Natural killer cell treated with Interleukin-12 subunit alpha and Interleukin-12 subunit beta and Interleukin-15 and Interleukin-18, amount 100 ng/mL, for 72 hours (primary cell): ENCODE measurements around the gene XIRP1. TPM values are rescaled to one million over a fixed set of nuclear protein-coding genes. Genes with fewer than 3 reads are reported as not detected.
A peak's percentile ranks its signal among the peaks of the same experiment; 100 is the strongest.

Source experiments
- ATAC-seq, 2 donors: fragments of 150-1000 bp; cut with Tn5 transposase in 1 of 2; sonication (Bioruptor Pico), chemical (Tn5 transposase) in 1 of 2; 2 replicates each; pipeline ENCODE4 v1.10.0; 2021
- DNase-seq: peaks from one replicate; pipeline ENCODE4 v3.0.0; 2022; ENCODE audit warnings: low spot score
- H3K27ac Mint-ChIP-seq, 2 donors: 1 replicate in 1 of 2; 2 replicates in 1 of 2; pipeline ENCODE4 v1.8.0; 2022; ENCODE audit warnings: mixed read lengths in 2 of 2, mild to moderate bottlenecking in 1 of 2, moderate library complexity in 1 of 2
- H3K27me3 Mint-ChIP-seq, 2 donors: 1 replicate in 1 of 2; 2 replicates in 1 of 2; pipeline ENCODE4 v1.8.0; 2022; ENCODE audit warnings: mixed read lengths in 2 of 2
- H3K36me3 Mint-ChIP-seq: one replicate; pipeline ENCODE4 v1.8.0; 2022; ENCODE audit warnings: mixed read lengths
- H3K4me1 Mint-ChIP-seq, 2 donors: 1 replicate in 1 of 2; 2 replicates in 1 of 2; pipeline ENCODE4 v1.8.0; 2022; ENCODE audit warnings: low read depth in 2 of 2, mixed read lengths in 2 of 2, mild to moderate bottlenecking in 1 of 2
- H3K4me3 Mint-ChIP-seq: one replicate; pipeline ENCODE4 v1.8.0; 2022; ENCODE audit warnings: mixed read lengths
- H3K9me3 Mint-ChIP-seq: 2 replicates; pipeline ENCODE4 v1.8.0; 2022; ENCODE audit warnings: mixed read lengths
- total RNA-seq, 2 donors: library from RNA; stranded (reverse); gene quantifications; one replicate each; pipeline ENCODE4 v1.2.3, GENCODE V29; 2022

The XIRP1 gene
- total RNA-seq, 2 donors from 2014 or later: 0.22 to 0.43 TPM

GRCh38 chr3:39205131-39205530, 12.7 kb upstream of the XIRP1 start:
- DNase-seq: no peak
- no peaks in the 10 kb centered on the region for H3K27me3 Mint-ChIP-seq
- H3K27ac Mint-ChIP-seq: no peak overlapping the region
- ATAC-seq: no peak
- no peak overlapping the region for H3K4me3 Mint-ChIP-seq
- no peaks in the 10 kb centered on the region for H3K36me3 Mint-ChIP-seq
- peaks cover 25 to 28% of the 10 kb centered on the region in 2 donors for H3K4me1 Mint-ChIP-seq
- no peaks in the 10 kb centered on the region for H3K9me3 Mint-ChIP-seq

GRCh38 chr3:39203860-39204259, 11.5 kb upstream of the XIRP1 start:
- H3K27me3 Mint-ChIP-seq: no peaks in the 10 kb centered on the region

GRCh38 chr3:39203402-39203801, 11.0 kb upstream of the XIRP1 start:
- Mint-ChIP-seq H3K27me3 (no peaks in the 10 kb centered on the region), H3K36me3 (no peaks in the 10 kb centered on the region), H3K4me3 (no peak overlapping the region), H3K9me3 (no peaks in the 10 kb centered on the region), H3K27ac (no peak overlapping the region), H3K4me1 (peaks cover 15 to 20% of the 10 kb centered on the region in 2 donors)
- ATAC-seq (no peak), DNase-seq (no peak)

More at GRCh38 chr3:39203860-39204259, 11.5 kb upstream of the XIRP1 start:
- DNase-seq (no peak), ATAC-seq (no peak)
- H3K4me3 Mint-ChIP-seq: no peak overlapping the region
- no peaks in the 10 kb centered on the region for H3K36me3 Mint-ChIP-seq
- no peaks in the 10 kb centered on the region for H3K9me3 Mint-ChIP-seq
- H3K4me1 Mint-ChIP-seq: peaks cover 19 to 20% of the 10 kb centered on the region in 2 donors
- H3K27ac Mint-ChIP-seq: no peak overlapping the region

GRCh38 chr3:39202094-39202493, 9.7 kb upstream of the XIRP1 start:
- Mint-ChIP-seq H3K4me1 (peaks cover 9% of the 10 kb centered on the region in 2 donors), H3K36me3 (no peaks in the 10 kb centered on the region), H3K27ac (no peak overlapping the region), H3K4me3 (no peak overlapping the region), H3K27me3 (no peaks in the 10 kb centered on the region), H3K9me3 (no peaks in the 10 kb centered on the region)
- no peak for DNase-seq
- ATAC-seq: peak in 1 of 2 donors; percentile 49

GRCh38 chr3:39196671-39197356, 4.4 kb upstream of the XIRP1 start:
- Mint-ChIP-seq H3K36me3 (no peaks in the 10 kb centered on the region), H3K27ac (no peak overlapping the region), H3K4me3 (no peak overlapping the region), H3K27me3 (no peaks in the 10 kb centered on the region), H3K9me3 (no peaks in the 10 kb centered on the region), H3K4me1 (peaks cover 17 to 23% of the 10 kb centered on the region in 2 donors)
- ATAC-seq (no peak), DNase-seq (no peak)

GRCh38 chr3:39196034-39196433, 3.6 kb upstream of the XIRP1 start:
- H3K9me3 Mint-ChIP-seq: no peaks in the 10 kb centered on the region
- peaks cover 15 to 16% of the 10 kb centered on the region in 2 donors for H3K4me1 Mint-ChIP-seq
- no peak for DNase-seq
- no peak for ATAC-seq
- H3K4me3 Mint-ChIP-seq: no peak overlapping the region
- no peaks in the 10 kb centered on the region for H3K36me3 Mint-ChIP-seq
- no peaks in the 10 kb centered on the region for H3K27me3 Mint-ChIP-seq
- H3K27ac Mint-ChIP-seq: no peak overlapping the region

GRCh38 chr3:39193391-39193790, 996 bp upstream of the XIRP1 start:
- no peak overlapping the region for H3K4me3 Mint-ChIP-seq
- H3K36me3 Mint-ChIP-seq: no peaks in the 10 kb centered on the region

GRCh38 chr3:39191773-39192172, 622 bp downstream of the XIRP1 start:
- Mint-ChIP-seq H3K9me3 (no peaks in the 10 kb centered on the region), H3K27ac (peak overlapping the region; percentile 40 to 78), H3K4me1 (peaks cover 19 to 22% of the 10 kb centered on the region in 2 donors), H3K27me3 (no peaks in the 10 kb centered on the region), H3K4me3 (peak overlapping the region; percentile 36), H3K36me3 (no peaks in the 10 kb centered on the region)
- DNase-seq (no peak), ATAC-seq (no peak)

More at GRCh38 chr3:39193391-39193790, 996 bp upstream of the XIRP1 start:
- DNase-seq: no peak
- ATAC-seq: no peak
- Mint-ChIP-seq H3K27ac (peak overlapping the region in 1 of 2 donors; percentile 86), H3K4me1 (peaks cover 19 to 22% of the 10 kb centered on the region in 2 donors), H3K27me3 (no peaks in the 10 kb centered on the region), H3K9me3 (no peaks in the 10 kb centered on the region)

- ATAC-seq (no peak), DNase-seq (no peak)
- peak overlapping the region in 1 of 2 donors; percentile 78 for H3K27ac Mint-ChIP-seq
- H3K9me3 Mint-ChIP-seq: no peaks in the 10 kb centered on the region
- H3K4me1 Mint-ChIP-seq: peaks cover 19 to 22% of the 10 kb centered on the region in 2 donors
- no peaks in the 10 kb centered on the region for H3K27me3 Mint-ChIP-seq
- no peak overlapping the region for H3K4me3 Mint-ChIP-seq
- no peaks in the 10 kb centered on the region for H3K36me3 Mint-ChIP-seq
Observed at GRCh38 chr3:39191111-39191510, 1.3 kb downstream of the XIRP1 start.

- H3K27ac Mint-ChIP-seq: peak overlapping the region; percentile 48 to 78
- H3K36me3 Mint-ChIP-seq: no peaks in the 10 kb centered on the region
- H3K9me3 Mint-ChIP-seq: no peaks in the 10 kb centered on the region
- H3K4me3 Mint-ChIP-seq: no peak overlapping the region
- no peak for ATAC-seq
- H3K27me3 Mint-ChIP-seq: no peaks in the 10 kb centered on the region
- H3K4me1 Mint-ChIP-seq: peaks cover 19 to 22% of the 10 kb centered on the region in 2 donors
- DNase-seq: no peak
Observed at GRCh38 chr3:39190281-39191025, 1.9 kb downstream of the XIRP1 start.

- no peak for DNase-seq
- peak; percentile 56 to 65 for ATAC-seq
- Mint-ChIP-seq H3K4me1 (peaks cover 19 to 22% of the 10 kb centered on the region in 2 donors), H3K36me3 (no peaks in the 10 kb centered on the region), H3K4me3 (peak overlapping the region; percentile 29), H3K27me3 (no peaks in the 10 kb centered on the region), H3K9me3 (no peaks in the 10 kb centered on the region), H3K27ac (peak overlapping the region; percentile 48 to 78)
Observed at GRCh38 chr3:39189959-39190269, 2.5 kb downstream of the XIRP1 start.

GRCh38 chr3:39189150-39189958, 3.0 kb downstream of the XIRP1 start:
- Mint-ChIP-seq H3K36me3 (no peaks in the 10 kb centered on the region), H3K27me3 (no peaks in the 10 kb centered on the region), H3K4me1 (peaks cover 19 to 22% of the 10 kb centered on the region in 2 donors), H3K9me3 (no peaks in the 10 kb centered on the region), H3K27ac (peak overlapping the region; percentile 48 to 78), H3K4me3 (peak overlapping the region; percentile 29)
- DNase-seq (no peak), ATAC-seq (no peak)

- DNase-seq (no peak), ATAC-seq (no peak)
- Mint-ChIP-seq H3K4me3 (no peak overlapping the region), H3K27ac (no peak overlapping the region), H3K9me3 (no peaks in the 10 kb centered on the region), H3K27me3 (no peaks in the 10 kb centered on the region), H3K36me3 (no peaks in the 10 kb centered on the region), H3K4me1 (peaks cover 19 to 22% of the 10 kb centered on the region in 2 donors)
Observed at GRCh38 chr3:39188271-39189149, 3.9 kb downstream of the XIRP1 start.
